Activated CD4-positive, alpha-beta T cell treated with anti-CD3 and anti-CD28 coated beads, Interleukin-2, amount 50 U/mL, for 48 hours (primary cell): Measurements from ENCODE around the gene KRTAP4-9.
"Not testable (repeated sequence)": the region's sequence is repeated elsewhere in the genome, so short reads cannot be mapped to it uniquely, and the experiment has no call there.

Source experiments
- DNase-seq, 2 experiments: peaks; one replicate each; pipeline ENCODE4 v3.0.0-alpha.2; 2020

The KRTAP4-9 gene

DNA sequence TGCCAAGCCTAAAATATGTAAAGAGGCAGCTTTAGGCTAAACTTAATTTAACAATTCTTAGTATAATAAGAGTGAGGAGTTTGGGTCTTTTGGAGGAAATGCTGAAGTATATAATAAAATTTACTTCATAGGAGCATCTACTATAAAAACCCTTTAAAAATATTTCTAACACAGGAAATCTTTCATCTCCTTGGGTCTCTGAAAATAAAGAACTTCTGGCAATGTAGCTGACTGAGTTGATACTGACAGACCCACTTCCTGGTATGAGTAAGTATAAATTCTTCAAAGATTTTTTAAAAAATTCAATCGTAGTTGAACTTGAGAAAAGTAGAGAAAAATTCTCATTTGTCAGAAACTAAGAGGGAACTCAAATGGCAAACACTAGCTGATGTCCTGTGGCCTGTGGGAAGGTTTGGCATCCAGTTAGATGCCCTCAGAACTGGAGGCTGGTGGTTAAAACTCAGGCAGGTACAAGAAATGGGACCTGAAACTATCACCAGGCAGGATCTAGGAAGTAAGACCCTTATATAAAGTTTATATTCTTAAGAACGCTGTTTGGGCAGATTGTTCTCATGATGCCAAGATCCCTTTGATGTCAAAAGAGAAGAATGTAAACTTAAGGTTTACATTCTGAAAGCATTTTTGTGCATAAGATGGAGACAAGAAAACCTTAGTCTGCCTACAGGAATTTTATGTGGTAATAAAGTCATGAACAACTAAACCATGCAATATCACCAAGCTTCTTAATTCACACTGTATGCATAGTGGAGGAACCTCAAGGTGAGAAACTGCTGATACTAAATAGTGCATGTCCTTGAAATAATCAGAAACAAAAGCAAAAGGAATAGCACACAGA, 28.9 kb downstream of the KRTAP4-9 start:
- no peak for DNase-seq

- DNase-seq: not testable (repeated sequence)
Observed at GRCh38 chr17:41139865-41140264, 34.7 kb downstream of the KRTAP4-9 start.

GRCh38 chr17:41140360-41141131, 35.4 kb downstream of the KRTAP4-9 start, which contains the start of gene KRTAP4-6:
Gene KRTAP4-6 (minus strand): TSS chr17:41140544. CDS start chr17:41140487, 57 bp downstream.
- no peak for DNase-seq

GRCh38 chr17:41141361-41141760, 36.2 kb downstream of the KRTAP4-9 start:
- DNase-seq: no peak

GRCh38 chr17:41144846-41145245, 39.7 kb downstream of the KRTAP4-9 start:
- DNase-seq: no peak

DNA sequence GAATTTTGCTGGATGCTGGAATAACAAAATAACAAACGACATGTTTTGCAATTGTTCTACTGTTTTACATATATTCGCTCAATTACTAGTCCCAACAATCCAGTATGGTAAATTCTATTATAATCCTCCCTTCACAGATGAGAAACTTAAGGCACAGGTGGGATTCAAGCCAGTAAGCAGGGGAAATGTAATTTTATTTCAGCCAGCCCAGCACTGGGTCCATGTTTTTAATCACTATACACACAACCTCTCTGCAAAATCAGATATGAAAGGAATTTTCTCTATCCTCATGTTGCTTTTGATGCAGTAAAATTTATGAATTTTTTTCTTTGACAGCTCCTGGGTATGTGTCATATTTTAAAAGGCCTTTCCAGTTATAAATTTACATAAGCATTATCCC, 40.1 kb downstream of the KRTAP4-9 start:
- DNase-seq: no peak

GRCh38 chr17:41147531-41148204, 42.5 kb downstream of the KRTAP4-9 start:
- no peak for DNase-seq

DNA sequence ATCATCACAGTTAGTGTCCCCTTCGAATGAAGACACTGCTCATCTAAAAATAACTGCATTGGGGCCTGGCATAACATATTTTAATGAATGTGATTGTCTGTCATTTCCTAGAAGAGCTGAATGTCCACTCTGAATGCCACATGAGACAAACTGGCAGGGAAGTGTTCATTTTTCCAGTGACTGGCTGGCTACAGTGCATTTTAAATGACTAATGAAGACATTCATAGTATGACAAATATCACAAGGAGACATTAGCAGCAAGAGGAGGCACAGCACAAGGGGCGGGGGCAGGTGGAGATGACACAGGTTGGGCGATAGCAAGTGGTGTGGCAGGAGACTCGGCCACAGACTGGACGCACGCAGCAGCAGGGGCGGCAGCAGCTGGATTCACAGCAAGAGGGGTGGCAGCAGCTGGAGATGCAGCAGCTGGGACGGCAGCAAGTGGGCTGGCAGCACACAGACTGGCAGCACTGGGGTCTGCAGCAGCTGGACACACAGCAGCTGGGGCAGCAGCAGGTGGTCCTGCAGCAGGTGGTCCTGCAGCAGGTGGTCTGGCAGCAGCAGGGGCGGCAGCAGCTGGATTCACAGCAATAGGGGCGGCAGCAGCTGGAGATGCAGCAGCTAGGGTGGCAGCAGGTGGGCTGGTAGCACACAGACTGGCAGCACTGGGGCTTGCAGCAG, 43.9 kb downstream of the KRTAP4-9 start:
- DNase-seq: not testable (repeated sequence)

DNA sequence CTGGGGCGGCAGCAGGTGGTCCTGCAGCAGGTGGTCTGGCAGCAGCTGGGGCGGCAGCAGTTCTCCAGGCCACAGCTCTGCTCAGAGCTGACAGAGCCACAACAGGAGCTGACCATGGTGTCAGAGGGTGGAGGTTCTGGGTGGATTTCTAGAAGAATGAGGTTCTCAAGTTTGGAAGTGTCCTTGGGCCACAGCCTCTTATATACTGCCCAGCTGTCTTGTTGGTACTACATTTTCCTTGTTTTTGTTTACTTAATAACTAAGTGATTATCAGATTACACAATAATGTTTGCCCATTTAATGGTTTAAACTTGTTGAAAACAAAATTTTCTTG, 44.4 kb downstream of the KRTAP4-9 start, which contains the start of gene KRTAP4-5:
Gene KRTAP4-5, minus strand, starts transcription at position 174 of the 334 bp plus-strand sequence. Its CDS starts 58 bp downstream, at position 116.
- DNase-seq: no peak

- no peak for DNase-seq
Observed at GRCh38 chr17:41150026-41150425, 44.8 kb downstream of the KRTAP4-9 start.

DNA sequence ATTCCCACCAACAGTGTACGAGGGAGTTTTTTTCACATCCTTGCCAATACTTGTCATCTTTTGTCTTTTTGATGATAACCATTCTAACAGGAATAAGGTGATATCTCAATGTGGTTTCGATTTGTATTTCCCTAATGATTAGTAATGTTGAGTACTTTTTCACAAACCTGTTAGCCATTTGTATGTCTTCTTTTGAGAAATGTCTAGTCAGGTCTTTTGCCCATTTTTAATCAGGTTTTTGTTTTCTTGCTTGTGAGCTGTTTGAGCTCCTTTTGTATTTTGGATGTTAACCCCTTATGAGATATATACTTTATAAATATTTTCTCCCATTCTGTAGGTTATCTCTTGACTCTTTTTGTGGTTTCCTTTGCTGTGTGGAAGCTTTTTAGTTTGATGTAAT, 46.3 kb downstream of the KRTAP4-9 start:
- DNase-seq: no peak

- DNase-seq: no peak
Observed at GRCh38 chr17:41153856-41154255, 48.7 kb downstream of the KRTAP4-9 start.
